Natural killer cell (primary cell): ENCODE measurements around the gene P2RX6. TPM values are rescaled to one million over a fixed set of nuclear protein-coding genes. Genes with fewer than 3 reads are reported as not detected.
"Not testable (repeated sequence)": the region's sequence is repeated elsewhere in the genome, so short reads cannot be mapped to it uniquely, and the experiment has no call there.

Source experiments
- ATAC-seq, 3 donors: fragments of 150-1000 bp in 2 of 3; fragments of 200-7000 bp in 1 of 3; cut with Tn5 transposase; 1 replicate in 1 of 3; 2 replicates in 2 of 3; pipeline ENCODE4 v1.10.0; 2021; ENCODE audit warnings: mild to moderate bottlenecking in 2 of 3, moderate library complexity in 2 of 3
- DNase-seq, 2 donors: peaks; one replicate each; pipeline versions ENCODE4 v3.0.0 to v3.0.0-alpha.2; 2013 to 2021; ENCODE audit warnings: mixed read lengths in 1 of 2
- H3K27ac ChIP-seq: one replicate; pipeline ENCODE4 v1.5.1; 2013; ENCODE audit warnings: mild to moderate bottlenecking, low read length
- H3K27me3 ChIP-seq: one replicate; pipeline ENCODE4 v1.6.1; 2013; ENCODE audit warnings: low read length; ENCODE audit not compliant: control insufficient read depth, insufficient read depth
- H3K36me3 ChIP-seq: one replicate; pipeline ENCODE4 v1.6.1; 2013; ENCODE audit warnings: low read length; ENCODE audit not compliant: control insufficient read depth, insufficient read depth
- H3K4me1 ChIP-seq: one replicate; pipeline ENCODE4 v1.6.1; 2013; ENCODE audit warnings: low read length; ENCODE audit not compliant: control insufficient read depth, insufficient read depth
- H3K4me3 ChIP-seq: one replicate; pipeline ENCODE4 v1.5.1; 2013; ENCODE audit warnings: low read length
- H3K9me3 ChIP-seq: one replicate; pipeline ENCODE4 v1.6.1; 2013; ENCODE audit warnings: low read length; ENCODE audit not compliant: control insufficient read depth, insufficient read depth
- H3K27ac Mint-ChIP-seq, 2 donors: one replicate each; pipeline ENCODE4 v1.8.0; 2022; ENCODE audit warnings: mild to moderate bottlenecking in 2 of 2, mixed read lengths in 2 of 2, moderate library complexity in 1 of 2
- H3K27me3 Mint-ChIP-seq, 2 donors: one replicate each; pipeline ENCODE4 v1.8.0; 2022; ENCODE audit warnings: low read depth in 2 of 2, mixed read lengths in 2 of 2
- H3K36me3 Mint-ChIP-seq: one replicate; pipeline ENCODE4 v1.8.0; 2022; ENCODE audit warnings: mixed read lengths
- H3K4me1 Mint-ChIP-seq, 2 donors: one replicate each; pipeline ENCODE4 v1.8.0; 2022; ENCODE audit warnings: mixed read lengths in 2 of 2
- H3K4me3 Mint-ChIP-seq: one replicate; pipeline ENCODE4 v1.8.0; 2022; ENCODE audit warnings: mild to moderate bottlenecking, moderate library complexity, mixed read lengths
- H3K9me3 Mint-ChIP-seq, 2 donors: one replicate each; pipeline ENCODE4 v1.8.0; 2022; ENCODE audit warnings: mixed read lengths in 2 of 2
- WGBS: methylation state at CpG from one replicate; pipeline ENCODE4 v1.1.7; 2013; ENCODE audit warnings: missing lambda C conversion rate; ENCODE audit not compliant: insufficient coverage; 5-methylcytosine and 5-hydroxymethylcytosine counted together
- intact Hi-C: fragments of 100-400 bp; cut with micrococcal nuclease; formaldehyde crosslinking; loops from one replicate; pipeline ENCODE4 v1.14.2; 2022
- total RNA-seq, 4 donors: library from RNA; stranded (reverse); fragments of 120-200 nt in 1 of 4; gene quantifications; one replicate each; pipeline versions ENCODE4 v1.2.3 to v1.2.4, GENCODE V29; 2013 to 2022
- TF ChIP-seq, protein P1 (sequence below): fragments of 200-600 bp; IDR thresholded peaks from one replicate; pipeline ENCODE4 v1.8.0; 2022; ENCODE audit warnings: antibody characterized with exemption

P2RX6 gene
- total RNA-seq, 3 donors from 2014 or later (not counting 1 experiment from before 2014, with no cell fraction given): 0.14 to 0.93 (median 0.18) TPM

DNA sequence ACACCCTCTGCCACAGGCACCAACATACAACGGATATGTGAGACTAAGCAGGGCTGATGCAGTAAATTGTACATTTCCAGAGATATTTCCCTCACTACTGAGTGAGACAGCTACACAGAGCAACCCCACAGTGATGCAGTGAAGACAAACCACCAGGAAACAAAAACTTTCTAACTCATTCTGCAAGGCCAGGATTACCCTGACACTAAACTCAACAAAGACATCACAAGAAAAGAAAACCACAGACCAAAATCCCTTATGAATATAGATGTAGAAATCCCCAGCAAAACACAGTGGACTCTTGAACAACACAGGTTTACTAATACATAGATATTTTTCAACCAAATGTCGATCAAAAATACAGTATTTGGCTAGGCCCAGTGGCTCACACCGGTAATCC, 18.9 kb downstream of the P2RX6 start:
- no peaks in the 10 kb centered on the region for H3K36me3 Mint-ChIP-seq
- no peaks in the 10 kb centered on the region for H3K9me3 ChIP-seq
- H3K27ac ChIP-seq: no peak overlapping the region
- DNase-seq (no peak), ATAC-seq (no peak)
- no peak overlapping the region for H3K4me3 Mint-ChIP-seq
- peaks cover 10 to 26% of the 10 kb centered on the region in 2 donors for H3K27me3 Mint-ChIP-seq
- peaks cover 6% of the 10 kb centered on the region for H3K27me3 ChIP-seq
- 69% methylated on average over 3 of the region's 3 CpGs for WGBS
- intact Hi-C loops: no loop called here
- no peaks in the 10 kb centered on the region for H3K36me3 ChIP-seq
- H3K27ac Mint-ChIP-seq: no peak overlapping the region
- H3K4me1 Mint-ChIP-seq: peaks cover 0 to 4% of the 10 kb centered on the region in 2 donors
- TF ChIP-seq, protein P1, sequence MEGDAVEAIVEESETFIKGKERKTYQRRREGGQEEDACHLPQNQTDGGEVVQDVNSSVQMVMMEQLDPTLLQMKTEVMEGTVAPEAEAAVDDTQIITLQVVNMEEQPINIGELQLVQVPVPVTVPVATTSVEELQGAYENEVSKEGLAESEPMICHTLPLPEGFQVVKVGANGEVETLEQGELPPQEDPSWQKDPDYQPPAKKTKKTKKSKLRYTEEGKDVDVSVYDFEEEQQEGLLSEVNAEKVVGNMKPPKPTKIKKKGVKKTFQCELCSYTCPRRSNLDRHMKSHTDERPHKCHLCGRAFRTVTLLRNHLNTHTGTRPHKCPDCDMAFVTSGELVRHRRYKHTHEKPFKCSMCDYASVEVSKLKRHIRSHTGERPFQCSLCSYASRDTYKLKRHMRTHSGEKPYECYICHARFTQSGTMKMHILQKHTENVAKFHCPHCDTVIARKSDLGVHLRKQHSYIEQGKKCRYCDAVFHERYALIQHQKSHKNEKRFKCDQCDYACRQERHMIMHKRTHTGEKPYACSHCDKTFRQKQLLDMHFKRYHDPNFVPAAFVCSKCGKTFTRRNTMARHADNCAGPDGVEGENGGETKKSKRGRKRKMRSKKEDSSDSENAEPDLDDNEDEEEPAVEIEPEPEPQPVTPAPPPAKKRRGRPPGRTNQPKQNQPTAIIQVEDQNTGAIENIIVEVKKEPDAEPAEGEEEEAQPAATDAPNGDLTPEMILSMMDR: no peak
- no peaks in the 10 kb centered on the region for H3K9me3 Mint-ChIP-seq
- H3K4me3 ChIP-seq: no peak overlapping the region
- peaks cover 9% of the 10 kb centered on the region for H3K4me1 ChIP-seq

DNA sequence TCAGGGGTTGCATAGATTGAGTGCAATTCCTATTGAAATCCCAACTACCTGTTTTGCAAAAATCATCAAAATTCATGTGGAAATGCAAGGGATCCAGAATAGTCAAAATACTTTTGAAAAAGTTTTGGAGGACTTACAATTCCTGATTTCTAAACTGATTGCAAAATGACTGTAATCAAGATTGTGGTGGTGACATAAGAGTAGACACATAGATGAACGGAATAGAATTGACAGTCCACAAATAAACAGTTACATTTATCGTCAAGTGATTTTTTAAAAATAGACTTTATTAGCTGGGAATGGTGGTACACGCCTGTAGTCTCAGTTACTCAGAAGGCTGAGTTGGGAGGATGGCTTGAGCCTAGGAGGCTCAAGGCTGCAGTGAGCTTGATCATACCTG, 20.0 kb downstream of the P2RX6 start:
- H3K9me3 Mint-ChIP-seq: no peaks in the 10 kb centered on the region
- H3K4me3 ChIP-seq: no peak overlapping the region
- 85% methylated on average over 2 of the region's 3 CpGs for WGBS
- no peak overlapping the region for H3K27ac ChIP-seq
- TF ChIP-seq, protein P1: no peak
- DNase-seq: no peak
- intact Hi-C loops: no loop called here
- no peaks in the 10 kb centered on the region for H3K9me3 ChIP-seq
- no peak overlapping the region for H3K4me3 Mint-ChIP-seq
- H3K27me3 ChIP-seq: peaks cover 6% of the 10 kb centered on the region
- H3K27ac Mint-ChIP-seq: no peak overlapping the region
- H3K4me1 Mint-ChIP-seq: peaks cover 0 to 4% of the 10 kb centered on the region in 2 donors
- ATAC-seq: no peak
- no peaks in the 10 kb centered on the region for H3K36me3 Mint-ChIP-seq
- peaks cover 10 to 29% of the 10 kb centered on the region in 2 donors for H3K27me3 Mint-ChIP-seq
- peaks cover 9% of the 10 kb centered on the region for H3K4me1 ChIP-seq
- no peaks in the 10 kb centered on the region for H3K36me3 ChIP-seq

DNA sequence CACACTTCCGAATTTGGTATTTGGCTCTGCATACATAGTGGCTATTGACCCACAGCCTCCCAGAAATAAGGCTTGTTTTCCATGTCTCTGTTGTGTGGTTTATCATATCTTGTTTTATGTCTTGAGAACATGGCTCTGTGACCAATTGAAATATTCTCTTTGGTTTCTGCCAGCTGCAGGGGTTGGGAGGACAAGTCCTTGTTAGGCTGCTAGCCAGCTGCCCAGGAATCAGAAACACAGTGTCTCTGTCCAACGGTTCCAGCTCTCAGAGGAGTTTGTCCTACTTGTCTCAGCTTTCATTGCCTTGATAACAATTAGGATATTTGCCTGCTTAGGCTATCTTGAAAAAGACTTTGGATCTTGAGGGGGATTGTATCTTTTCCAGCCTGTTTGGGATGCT, 23.4 kb downstream of the P2RX6 start:
- Mint-ChIP-seq H3K4me3 (no peak overlapping the region), H3K27ac (no peak overlapping the region), H3K4me1 (peaks cover 2 to 7% of the 10 kb centered on the region in 2 donors), H3K36me3 (no peaks in the 10 kb centered on the region), H3K27me3 (peaks cover 9 to 15% of the 10 kb centered on the region in 2 donors), H3K9me3 (no peaks in the 10 kb centered on the region)
- 74% methylated on average over 2 of the region's 2 CpGs for WGBS
- TF ChIP-seq, protein P1: no peak
- Histone ChIP-seq H3K4me1 (no peaks in the 10 kb centered on the region), H3K36me3 (no peaks in the 10 kb centered on the region), H3K27me3 (no peaks in the 10 kb centered on the region), H3K9me3 (no peaks in the 10 kb centered on the region), H3K4me3 (no peak overlapping the region), H3K27ac (no peak overlapping the region)
- ATAC-seq (no peak), DNase-seq (no peak)
- intact Hi-C loops: no loop called here

DNA sequence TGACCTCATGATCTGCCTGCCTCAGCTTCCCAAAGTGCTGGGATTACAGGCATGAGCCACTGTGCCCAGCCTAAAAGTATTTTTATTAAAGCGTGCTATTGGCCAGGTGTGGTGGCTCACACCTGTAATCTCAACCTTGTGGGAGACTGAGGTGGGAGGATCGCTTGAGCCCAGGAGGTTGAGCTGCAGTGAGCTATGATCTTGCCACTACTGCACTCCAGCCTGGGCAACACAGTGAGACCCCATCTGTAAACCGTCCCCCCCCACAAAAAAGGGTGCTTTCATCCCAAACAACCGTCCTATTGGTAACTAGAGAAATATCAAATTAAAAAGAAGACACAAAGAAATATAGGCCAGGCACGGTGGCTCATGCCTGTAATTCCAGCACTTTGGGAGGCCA, 24.2 kb downstream of the P2RX6 start:
- H3K27ac ChIP-seq, ATAC-seq, intact Hi-C loops, DNase-seq, H3K4me3 ChIP-seq, H3K27ac Mint-ChIP-seq, H3K4me1 ChIP-seq, H3K36me3 ChIP-seq, H3K36me3 Mint-ChIP-seq, H3K9me3 ChIP-seq, H3K27me3 ChIP-seq, H3K9me3 Mint-ChIP-seq, H3K4me3 Mint-ChIP-seq: not testable (repeated sequence)
- peaks cover 5 to 14% of the 10 kb centered on the region in 2 donors for H3K4me1 Mint-ChIP-seq
- peaks cover 15 to 17% of the 10 kb centered on the region in 2 donors for H3K27me3 Mint-ChIP-seq
- WGBS: 92% methylated on average over 3 of the region's 5 CpGs
